Smooth muscle cell (in vitro differentiated cells): ENCODE results near the gene GTF2H3. TPM values are rescaled to one million over a fixed set of nuclear protein-coding genes. Genes with fewer than 3 reads are reported as not detected.

ENCODE experiments used
- DNase-seq: peaks from one replicate; lab custom pipeline; 2025; ENCODE audit not compliant: unreplicated experiment; lab: John Stamatoyannopoulos, UW
- H2AFZ ChIP-seq: fragments of 200-600 bp; sonication (generic); 2 replicates; pipeline ENCODE4 v1.6.0; 2016; ENCODE audit warnings: antibody characterized with exemption, low read depth, mild to moderate bottlenecking
- H3F3A ChIP-seq: fragments of 200-600 bp; sonication (generic); 2 replicates; pipeline ENCODE4 v1.6.0; 2017; ENCODE audit warnings: antibody characterized with exemption, low read depth
- H3K27ac ChIP-seq: fragments of 200-600 bp; sonication (generic); 2 replicates; pipeline ENCODE4 v1.5.1; 2016; ENCODE audit warnings: low read depth, mild to moderate bottlenecking
- H3K27me3 ChIP-seq: fragments of 200-600 bp; sonication (generic); 2 replicates; pipeline ENCODE4 v1.6.1; 2016; ENCODE audit warnings: low read depth, mild to moderate bottlenecking
- H3K36me3 ChIP-seq: fragments of 200-600 bp; sonication (generic); 2 replicates; pipeline ENCODE4 v1.5.1; 2016; ENCODE audit warnings: low read depth
- H3K4me1 ChIP-seq: fragments of 200-600 bp; sonication (generic); 2 replicates; pipeline ENCODE4 v1.5.1; 2016; ENCODE audit warnings: low read depth
- H3K4me2 ChIP-seq: fragments of 200-600 bp; sonication (generic); 2 replicates; pipeline ENCODE4 v1.6.0; 2016; ENCODE audit warnings: mild to moderate bottlenecking
- H3K4me3 ChIP-seq: fragments of 200-600 bp; sonication (generic); 2 replicates; pipeline ENCODE4 v1.5.1; 2016; ENCODE audit warnings: mild to moderate bottlenecking
- H3K79me2 ChIP-seq: fragments of 200-600 bp; sonication (generic); 2 replicates; pipeline ENCODE4 v1.6.0; 2016; ENCODE audit warnings: low read depth, mild to moderate bottlenecking
- H3K9ac ChIP-seq: fragments of 200-600 bp; sonication (generic); 2 replicates; pipeline ENCODE4 v1.6.0; 2016; ENCODE audit warnings: low read depth
- H3K9me3 ChIP-seq: fragments of 200-600 bp; sonication (generic); replicated peaks from 2 replicates; pipeline ENCODE4 v1.5.1; 2016; ENCODE audit warnings: low read depth
- H4K20me1 ChIP-seq: fragments of 200-600 bp; sonication (generic); 2 replicates; pipeline ENCODE4 v1.6.0; 2016; ENCODE audit warnings: low read depth
- WGBS: methylation state at CpG from one replicate; pipeline ENCODE4 v1.1.7; 2016; ENCODE audit warnings: low lambda C conversion rate; 5-methylcytosine and 5-hydroxymethylcytosine counted together
- polyA plus RNA-seq: library from polyadenylated mRNA; unstranded; fragments of >200 nt; fragmentation: Nextera tagmentation; extraction: Ambion mirVana; gene quantifications from 2 replicates; pipeline ENCODE4 v1.2.1, GENCODE V29; 2016
- total RNA-seq: library from RNA; depleted of rRNA; stranded (reverse); fragments of >200 nt; gene quantifications from 2 replicates; pipeline ENCODE4 v1.2.3, GENCODE V29; 2014
- TF ChIP-seq, protein P1 (sequence below): fragments of 200-600 bp; sonication (generic); IDR thresholded peaks from 2 replicates; pipeline ENCODE4 v1.5.1; 2017; ENCODE audit warnings: borderline replicate concordance, mild to moderate bottlenecking, antibody characterized with exemption; ENCODE audit not compliant: insufficient read depth, poor library complexity, severe bottlenecking

GTF2H3 gene
- total and polyA plus RNA-seq, 2 experiments from 2014 or later = 10.8 to 43.2 TPM

DNA sequence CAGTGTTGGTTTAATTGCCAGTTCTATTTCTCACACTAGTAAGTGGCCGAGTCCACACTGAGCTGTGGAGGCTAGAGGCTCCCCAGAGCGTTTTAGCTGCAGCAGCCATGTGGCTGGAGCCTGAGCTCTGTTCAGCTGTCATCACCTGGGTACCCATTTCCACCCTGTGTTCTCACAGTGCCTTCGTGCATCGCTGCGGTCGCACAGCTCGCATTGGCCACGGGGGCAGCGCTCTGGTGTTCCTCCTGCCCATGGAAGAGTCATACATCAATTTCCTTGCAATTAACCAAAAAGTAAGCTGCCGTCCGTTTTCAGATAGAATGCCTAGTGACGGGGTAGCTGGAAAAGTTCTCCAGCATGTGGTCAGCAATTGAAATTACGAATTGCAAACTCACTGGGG is 16.0 kb upstream of the GTF2H3 start:
- Histone ChIP-seq H3K4me1 (no peaks in the 10 kb centered on the region), H3K9me3 (no peaks in the 10 kb centered on the region), H3K27me3 (no peaks in the 10 kb centered on the region), H3K9ac (no peak overlapping the region), H3K27ac (no peak overlapping the region), H3K4me3 (no peak overlapping the region), H3K79me2 (no peaks in the 10 kb centered on the region), H4K20me1 (no peaks in the 10 kb centered on the region), H3K4me2 (no peak overlapping the region), H2AFZ (no peak overlapping the region), H3K36me3 (peaks cover 24% of the 10 kb centered on the region), H3F3A (peaks cover 7% of the 10 kb centered on the region)
- TF ChIP-seq, protein P1, sequence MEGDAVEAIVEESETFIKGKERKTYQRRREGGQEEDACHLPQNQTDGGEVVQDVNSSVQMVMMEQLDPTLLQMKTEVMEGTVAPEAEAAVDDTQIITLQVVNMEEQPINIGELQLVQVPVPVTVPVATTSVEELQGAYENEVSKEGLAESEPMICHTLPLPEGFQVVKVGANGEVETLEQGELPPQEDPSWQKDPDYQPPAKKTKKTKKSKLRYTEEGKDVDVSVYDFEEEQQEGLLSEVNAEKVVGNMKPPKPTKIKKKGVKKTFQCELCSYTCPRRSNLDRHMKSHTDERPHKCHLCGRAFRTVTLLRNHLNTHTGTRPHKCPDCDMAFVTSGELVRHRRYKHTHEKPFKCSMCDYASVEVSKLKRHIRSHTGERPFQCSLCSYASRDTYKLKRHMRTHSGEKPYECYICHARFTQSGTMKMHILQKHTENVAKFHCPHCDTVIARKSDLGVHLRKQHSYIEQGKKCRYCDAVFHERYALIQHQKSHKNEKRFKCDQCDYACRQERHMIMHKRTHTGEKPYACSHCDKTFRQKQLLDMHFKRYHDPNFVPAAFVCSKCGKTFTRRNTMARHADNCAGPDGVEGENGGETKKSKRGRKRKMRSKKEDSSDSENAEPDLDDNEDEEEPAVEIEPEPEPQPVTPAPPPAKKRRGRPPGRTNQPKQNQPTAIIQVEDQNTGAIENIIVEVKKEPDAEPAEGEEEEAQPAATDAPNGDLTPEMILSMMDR = no peak
- WGBS = 92% methylated on average over 13 of the region's 13 CpGs
- DNase-seq = no peak

DNA sequence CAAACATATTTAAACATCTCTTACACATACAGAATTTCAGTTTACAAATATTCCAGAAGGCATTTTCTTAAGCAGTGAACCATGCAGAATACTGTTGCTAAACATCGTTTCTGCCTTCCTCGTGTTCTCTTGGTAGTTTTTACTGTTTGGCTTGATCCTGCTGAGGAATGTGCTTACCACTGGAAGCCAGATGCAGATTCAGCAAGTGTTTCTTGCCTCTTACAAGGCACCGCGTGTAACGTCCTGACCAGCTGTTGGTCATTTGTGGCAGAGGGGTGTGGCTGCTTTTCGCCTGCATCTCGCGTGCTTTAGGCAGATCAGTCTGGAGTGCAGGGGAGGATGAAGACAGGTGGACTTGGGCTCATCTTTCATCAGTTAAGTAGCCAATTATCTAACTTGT is 12.5 kb upstream of the GTF2H3 start:
- Histone ChIP-seq H3F3A (peaks cover 7% of the 10 kb centered on the region), H3K4me1 (no peaks in the 10 kb centered on the region), H3K27ac (no peak overlapping the region), H3K9me3 (no peaks in the 10 kb centered on the region), H4K20me1 (no peaks in the 10 kb centered on the region), H3K79me2 (no peaks in the 10 kb centered on the region), H3K4me2 (no peak overlapping the region), H3K36me3 (peaks cover 19% of the 10 kb centered on the region), H3K9ac (no peak overlapping the region), H3K4me3 (no peak overlapping the region), H2AFZ (no peak overlapping the region), H3K27me3 (no peaks in the 10 kb centered on the region)
- DNase-seq = no peak
- WGBS = 87% methylated on average over 8 of the region's 8 CpGs
- TF ChIP-seq, protein P1 = no peak

DNA sequence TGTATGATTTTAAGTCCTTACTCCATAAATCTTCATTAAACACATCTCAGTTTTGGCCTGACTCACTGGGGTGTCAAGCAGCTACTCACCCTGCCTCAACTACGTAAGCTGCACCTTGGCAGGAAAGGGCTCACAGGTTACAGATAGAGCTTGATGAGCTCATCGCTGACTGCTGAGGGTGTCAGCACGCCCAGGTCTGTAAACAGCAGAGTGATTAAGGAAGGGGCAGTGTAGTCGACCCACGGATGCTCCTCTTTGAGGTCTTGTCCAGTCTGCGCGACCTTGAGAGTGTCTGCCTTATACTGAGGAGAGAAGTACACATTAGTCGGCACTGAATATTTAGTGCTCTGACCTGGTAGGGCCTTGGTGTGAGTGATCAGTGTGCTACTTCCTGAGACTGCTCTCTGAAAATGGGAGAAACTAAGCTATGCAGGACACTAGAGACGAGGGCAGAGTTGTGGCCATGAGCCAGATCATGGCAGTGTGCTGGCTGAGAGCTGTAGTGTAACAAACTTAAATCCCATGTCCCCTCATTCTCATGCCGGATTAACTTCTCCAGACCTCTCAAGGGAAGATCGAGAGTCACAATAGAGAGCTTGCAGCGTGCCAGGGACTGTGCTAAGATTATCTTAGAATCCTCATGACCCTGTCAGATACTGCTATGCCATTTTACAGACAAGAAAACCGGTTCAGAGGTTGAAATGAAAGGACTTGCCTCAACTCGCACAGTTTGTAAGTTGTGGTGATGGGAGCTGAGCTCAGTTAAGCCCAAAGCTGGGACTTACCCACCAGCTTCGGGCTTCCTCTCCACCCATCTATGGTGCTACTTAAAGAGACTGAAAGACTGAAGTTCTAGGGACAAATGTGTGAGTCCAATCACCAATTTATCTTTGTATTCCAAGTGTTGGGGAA is 11.8 kb upstream of the GTF2H3 start:
- no peak overlapping the region for H3K9ac ChIP-seq
- peaks cover 27% of the 10 kb centered on the region for H3K36me3 ChIP-seq
- no peaks in the 10 kb centered on the region for H3K27me3 ChIP-seq
- 92% methylated on average over 15 of the region's 15 CpGs for WGBS
- no peak overlapping the region for H3K4me3 ChIP-seq
- no peaks in the 10 kb centered on the region for H3K9me3 ChIP-seq
- H3K4me1 ChIP-seq = no peaks in the 10 kb centered on the region
- H4K20me1 ChIP-seq = no peaks in the 10 kb centered on the region
- H3K4me2 ChIP-seq = no peak overlapping the region
- H3K27ac ChIP-seq = no peak overlapping the region
- H3K79me2 ChIP-seq = no peaks in the 10 kb centered on the region
- no peak for DNase-seq
- TF ChIP-seq, protein P1 = no peak
- no peak overlapping the region for H2AFZ ChIP-seq
- H3F3A ChIP-seq = peaks cover 7% of the 10 kb centered on the region

DNA sequence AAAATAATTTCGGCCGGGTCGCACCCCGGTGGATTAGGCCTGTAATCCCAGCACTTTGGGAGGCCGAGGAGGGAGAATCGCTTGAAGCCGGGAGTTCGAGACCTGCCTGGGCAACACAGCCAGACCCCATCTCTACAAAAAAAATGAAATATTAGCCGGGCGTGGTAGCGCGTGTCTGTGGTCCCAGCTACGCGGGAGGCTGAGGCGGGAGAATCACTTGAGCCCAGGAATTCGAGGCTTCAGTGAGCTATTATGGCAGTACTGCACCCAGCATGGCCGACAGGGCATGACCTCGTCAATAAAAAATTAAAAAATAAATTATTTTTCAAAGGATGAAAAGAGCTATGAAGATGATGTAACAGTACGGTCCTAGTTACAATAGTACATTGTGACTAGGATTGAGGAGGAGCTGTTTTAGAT is 523 bp downstream of the GTF2H3 start:
- H3K36me3 ChIP-seq = peaks cover 3% of the 10 kb centered on the region
- no peaks in the 10 kb centered on the region for H3K9me3 ChIP-seq
- peak overlapping the region; percentile 88 for H3K4me2 ChIP-seq
- 21% methylated on average over 19 of the region's 19 CpGs for WGBS
- H3K9ac ChIP-seq = peak overlapping the region; percentile 90
- no peaks in the 10 kb centered on the region for H3K4me1 ChIP-seq
- H2AFZ ChIP-seq = peak overlapping the region; percentile 53
- H3K27me3 ChIP-seq = no peaks in the 10 kb centered on the region
- H3K4me3 ChIP-seq = peak overlapping the region; percentile 78
- peaks cover 30% of the 10 kb centered on the region for H3K79me2 ChIP-seq
- no peaks in the 10 kb centered on the region for H4K20me1 ChIP-seq
- TF ChIP-seq, protein P1 = no peak
- H3F3A ChIP-seq = no peaks in the 10 kb centered on the region
- no peak for DNase-seq
- peak overlapping the region; percentile 80 for H3K27ac ChIP-seq
